Activated CD8-positive, alpha-beta memory T cell treated with anti-CD3 and anti-CD28 coated beads, Interleukin-2, amount 10 ng/mL, durations not matched to agents 7 days and 5 days (primary cell): Measurements from ENCODE around the gene FCMR. TPM values are rescaled to one million over a fixed set of nuclear protein-coding genes. Genes with fewer than 3 reads are reported as not detected.

Source experiments
- ATAC-seq: fragments of 150-1000 bp; cut with Tn5 transposase; one replicate; pipeline ENCODE4 v1.10.0; 2021; ENCODE audit warnings: moderate library complexity
- CTCF ChIA-PET: fragments of 350-600 bp; sonication (Branson Sonifier 250); formaldehyde crosslinking; loops from one replicate; lab custom pipeline; 2021; ENCODE audit warnings: antibody characterized with exemption; lab: Charles Lee
- DNase-seq: peaks from one replicate; pipeline ENCODE4 v3.0.0-alpha.2; 2020
- H3K27ac Mint-ChIP-seq: one replicate; pipeline ENCODE4 v1.8.0; 2021; ENCODE audit warnings: mild to moderate bottlenecking, mixed read lengths
- H3K27me3 Mint-ChIP-seq: one replicate; pipeline ENCODE4 v1.8.0; 2021; ENCODE audit warnings: mixed read lengths
- H3K36me3 Mint-ChIP-seq: one replicate; pipeline ENCODE4 v1.8.0; 2021; ENCODE audit warnings: mild to moderate bottlenecking, mixed read lengths
- H3K4me1 Mint-ChIP-seq: one replicate; pipeline ENCODE4 v1.8.0; 2021; ENCODE audit warnings: mixed read lengths
- H3K4me3 Mint-ChIP-seq: one replicate; pipeline ENCODE4 v1.8.0; 2021; ENCODE audit warnings: mild to moderate bottlenecking, moderate library complexity, mixed read lengths
- H3K9me3 Mint-ChIP-seq: one replicate; pipeline ENCODE4 v1.8.0; 2022; ENCODE audit warnings: low read depth, mixed read lengths
- total RNA-seq, 2 experiments: library from RNA; stranded (reverse); gene quantifications; one replicate each; pipeline ENCODE4 v1.2.3, GENCODE V29; 2021

FCMR gene
- total RNA-seq, 2 experiments from 2014 or later: 33.0 to 37.2 TPM

DNA sequence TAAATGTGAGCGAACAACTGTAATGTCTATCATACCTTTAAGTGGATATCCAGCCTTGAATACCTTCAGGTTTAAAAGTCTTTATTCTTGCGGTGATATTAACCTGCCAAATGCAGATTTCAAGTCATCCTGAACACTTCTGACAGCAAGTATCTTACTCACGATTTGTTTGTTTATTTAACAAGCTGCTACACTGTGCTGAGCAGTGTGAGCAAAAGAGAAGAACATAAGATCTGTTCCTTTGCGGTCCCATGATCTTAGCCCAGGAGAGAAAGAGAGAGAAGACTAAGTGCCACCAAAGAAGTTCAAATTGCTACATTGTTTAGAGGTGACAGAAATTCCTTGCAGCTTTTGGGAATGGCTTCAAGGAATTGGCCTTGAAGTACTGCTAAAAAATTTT lies 34.0 kb downstream of the FCMR start:
- peaks cover 21% of the 10 kb centered on the region for H3K27me3 Mint-ChIP-seq
- ATAC-seq (no peak), DNase-seq (no peak)
- H3K9me3 Mint-ChIP-seq: no peaks in the 10 kb centered on the region
- CTCF ChIA-PET: interaction anchor here (1.3 to 2.3 kb wide), 2 partner anchors 24 to 80 kb away, joined by 3 to 5 read pairs; no protein-coding TSS in a partner anchor
- peaks cover 13% of the 10 kb centered on the region for H3K4me1 Mint-ChIP-seq
- H3K4me3 Mint-ChIP-seq: no peak overlapping the region
- no peak overlapping the region for H3K27ac Mint-ChIP-seq
- H3K36me3 Mint-ChIP-seq: no peaks in the 10 kb centered on the region

DNA sequence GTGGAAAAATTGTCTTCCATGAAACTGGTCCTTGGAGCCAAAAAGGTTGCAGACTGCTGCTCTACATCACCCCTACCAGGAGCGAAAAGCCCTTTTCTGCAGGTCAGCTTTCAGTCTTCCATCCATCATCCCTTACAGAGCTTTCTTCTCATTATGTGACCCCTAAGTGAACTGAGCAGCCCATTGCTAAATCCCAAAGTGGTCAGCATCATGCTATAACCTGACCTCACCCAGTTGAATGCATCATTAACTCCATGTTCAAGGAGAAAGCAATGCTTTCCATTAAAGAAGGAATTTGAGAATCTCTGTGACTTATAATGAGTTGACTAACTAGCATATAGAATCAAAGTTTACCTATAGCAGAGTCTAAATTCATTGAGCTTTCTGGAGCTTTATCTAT lies 34.9 kb downstream of the FCMR start:
- peaks cover 13% of the 10 kb centered on the region for H3K4me1 Mint-ChIP-seq
- no peak for ATAC-seq
- peaks cover 21% of the 10 kb centered on the region for H3K27me3 Mint-ChIP-seq
- H3K9me3 Mint-ChIP-seq: no peaks in the 10 kb centered on the region
- CTCF ChIA-PET: interaction anchor here (1.0 to 2.3 kb wide), 3 partner anchors 20 to 95 kb away, joined by 3 to 5 read pairs (median 3); no protein-coding TSS in a partner anchor
- no peak overlapping the region for H3K4me3 Mint-ChIP-seq
- H3K36me3 Mint-ChIP-seq: no peaks in the 10 kb centered on the region
- DNase-seq: no peak
- H3K27ac Mint-ChIP-seq: no peak overlapping the region

DNA sequence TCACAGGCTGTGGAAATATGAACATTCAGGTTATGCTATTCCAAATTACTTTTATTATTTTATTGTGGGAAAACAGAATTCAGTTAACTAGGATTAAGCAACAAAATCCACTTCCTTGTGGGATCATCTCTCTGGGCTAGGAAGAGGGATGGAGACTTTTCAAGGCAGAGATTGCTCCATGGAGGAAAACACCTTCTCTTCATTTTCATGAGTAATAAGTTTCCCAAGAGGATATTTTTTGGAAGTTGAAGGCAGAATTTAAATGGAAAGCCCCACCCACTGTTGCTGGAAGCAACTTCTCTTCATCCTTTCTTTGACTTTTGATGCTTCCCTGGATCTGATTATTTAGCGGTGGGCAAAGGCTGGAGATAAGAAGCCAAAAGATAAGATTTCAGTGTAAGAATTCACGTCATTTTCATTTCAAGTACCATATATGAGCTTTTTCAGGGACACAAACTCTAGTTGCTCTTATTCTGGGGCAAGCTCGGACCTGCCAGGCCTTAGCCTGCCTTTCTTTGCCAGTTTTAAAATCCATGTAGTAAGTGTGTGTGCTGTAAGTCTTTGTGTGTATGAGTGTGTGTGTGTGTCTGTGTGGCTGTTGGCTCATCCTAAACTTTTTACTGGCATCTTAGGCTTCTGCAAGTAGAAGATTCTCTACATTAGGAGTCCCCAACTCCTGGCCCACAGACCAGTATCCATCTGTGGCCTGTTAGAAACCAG lies 36.2 kb downstream of the FCMR start:
- no peak overlapping the region for H3K27ac Mint-ChIP-seq
- CTCF ChIA-PET: interaction anchor here (1.4 to 2.3 kb wide), 3 partner anchors 18 to 26 kb away, joined by 3 to 8 read pairs (median 5); no protein-coding TSS in a partner anchor
- H3K27me3 Mint-ChIP-seq: peaks cover 21% of the 10 kb centered on the region
- H3K36me3 Mint-ChIP-seq: no peaks in the 10 kb centered on the region
- ATAC-seq (no peak), DNase-seq (no peak)
- H3K4me1 Mint-ChIP-seq: peaks cover 8% of the 10 kb centered on the region
- no peak overlapping the region for H3K4me3 Mint-ChIP-seq
- H3K9me3 Mint-ChIP-seq: no peaks in the 10 kb centered on the region

DNA sequence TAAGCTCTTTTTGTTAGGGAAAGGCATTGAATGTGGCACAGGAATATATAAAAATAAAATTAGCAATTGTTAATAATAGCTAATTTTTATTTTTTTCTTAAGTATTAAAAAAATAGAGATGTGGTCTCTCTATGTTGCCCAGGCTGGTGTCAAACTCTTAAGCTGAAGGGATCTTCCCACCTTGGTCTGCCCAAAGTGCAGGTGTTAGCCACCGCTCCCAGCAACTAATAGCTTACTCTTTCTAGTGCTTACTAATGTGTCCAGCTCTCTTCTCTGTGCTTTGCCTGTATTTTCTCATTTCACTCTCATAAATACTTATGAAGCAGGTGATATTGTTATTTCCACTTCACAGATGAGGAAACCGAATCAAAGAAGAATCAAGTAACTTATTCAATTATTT lies 37.9 kb downstream of the FCMR start:
- ATAC-seq (no peak), DNase-seq (no peak)
- H3K4me1 Mint-ChIP-seq: peaks cover 4% of the 10 kb centered on the region
- H3K4me3 Mint-ChIP-seq: no peak overlapping the region
- H3K27ac Mint-ChIP-seq: no peak overlapping the region
- peaks cover 5% of the 10 kb centered on the region for H3K36me3 Mint-ChIP-seq
- H3K9me3 Mint-ChIP-seq: peaks cover 6% of the 10 kb centered on the region
- CTCF ChIA-PET: interaction anchor here (0.9 to 1.9 kb wide), 6 partner anchors 22 to 220 kb away, joined by 3 to 8 read pairs (median 4); no protein-coding TSS in a partner anchor
- peaks cover 21% of the 10 kb centered on the region for H3K27me3 Mint-ChIP-seq

DNA sequence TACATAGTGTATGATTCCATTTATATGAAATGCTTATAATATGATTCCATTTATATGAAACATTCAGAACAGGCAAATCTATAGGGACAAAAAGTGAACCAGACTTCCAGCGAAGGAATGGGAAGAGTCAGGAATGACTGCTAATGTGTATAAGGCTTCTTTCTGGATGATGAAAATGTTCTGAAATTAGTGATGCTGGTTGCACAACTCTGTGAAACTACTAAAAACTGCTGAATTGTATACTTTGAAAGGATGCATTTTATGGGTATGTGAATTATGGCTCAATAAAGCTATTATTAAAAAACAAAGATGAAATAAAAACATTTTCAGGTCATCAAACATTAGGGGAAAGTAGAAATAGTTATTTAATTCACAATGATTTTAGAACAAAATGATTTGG lies 38.6 kb downstream of the FCMR start:
- DNase-seq (no peak), ATAC-seq (no peak)
- no peak overlapping the region for H3K4me3 Mint-ChIP-seq
- CTCF ChIA-PET: interaction anchor here (0.9 to 1.1 kb wide), 3 partner anchors 27 to 50 kb away, joined by 3 to 4 read pairs (median 3); no protein-coding TSS in a partner anchor
- H3K9me3 Mint-ChIP-seq: peaks cover 12% of the 10 kb centered on the region
- peaks cover 4% of the 10 kb centered on the region for H3K4me1 Mint-ChIP-seq
- peaks cover 10% of the 10 kb centered on the region for H3K36me3 Mint-ChIP-seq
- H3K27me3 Mint-ChIP-seq: peaks cover 21% of the 10 kb centered on the region
- no peak overlapping the region for H3K27ac Mint-ChIP-seq

DNA sequence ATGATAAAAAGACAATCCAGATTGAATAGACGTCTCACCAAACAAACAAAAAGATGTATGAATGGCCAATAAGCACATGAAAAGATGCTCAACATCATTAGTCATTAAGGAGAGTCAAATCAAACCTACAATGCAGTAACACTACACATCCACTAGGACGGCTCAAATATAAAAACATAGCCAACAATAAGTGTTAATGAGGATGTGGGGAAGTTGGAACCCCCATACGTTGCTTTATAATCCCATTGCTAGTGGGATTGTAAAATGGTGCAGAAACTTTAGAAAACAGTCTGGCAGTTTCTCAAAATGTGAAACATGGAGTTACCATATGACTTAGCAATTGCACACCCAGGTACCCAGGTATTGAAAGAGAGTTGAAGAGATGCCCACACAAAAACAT lies 39.2 kb downstream of the FCMR start:
- Mint-ChIP-seq H3K27me3 (peaks cover 19% of the 10 kb centered on the region), H3K9me3 (peaks cover 15% of the 10 kb centered on the region), H3K36me3 (peaks cover 12% of the 10 kb centered on the region), H3K4me3 (no peak overlapping the region), H3K27ac (no peak overlapping the region), H3K4me1 (peaks cover 4% of the 10 kb centered on the region)
- DNase-seq: no peak
- no peak for ATAC-seq
- CTCF ChIA-PET: interaction anchor here (1.1 kb wide), 1 partner anchor 26 kb away, joined by 4 read pairs; no protein-coding TSS in a partner anchor

DNA sequence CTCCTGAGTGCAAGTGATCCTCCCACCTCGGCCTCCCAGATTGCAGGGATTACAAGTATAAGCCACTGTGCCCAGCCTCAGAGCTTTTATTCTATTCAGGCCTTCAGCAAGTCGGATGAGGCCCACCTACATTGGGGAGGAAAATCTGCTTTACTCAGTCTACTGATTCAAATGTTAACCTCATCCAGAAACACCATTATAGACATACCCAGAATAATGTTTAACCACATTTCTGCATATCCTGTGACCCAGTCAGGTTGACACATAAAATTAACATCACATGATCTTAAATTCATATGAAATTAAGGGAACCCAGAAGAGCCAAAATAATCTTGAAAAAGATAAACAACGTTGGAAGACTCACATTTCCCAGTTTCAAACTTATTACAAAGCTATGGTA lies 41.4 kb downstream of the FCMR start:
- ATAC-seq (no peak), DNase-seq (no peak)
- peaks cover 30% of the 10 kb centered on the region for H3K9me3 Mint-ChIP-seq
- H3K4me3 Mint-ChIP-seq: no peak overlapping the region
- H3K27ac Mint-ChIP-seq: no peak overlapping the region
- CTCF ChIA-PET: interaction anchor here (0.8 to 1.4 kb wide), 2 partner anchors 32 to 146 kb away, joined by 3 to 8 read pairs; no protein-coding TSS in a partner anchor
- H3K4me1 Mint-ChIP-seq: peaks cover 4% of the 10 kb centered on the region
- peaks cover 18% of the 10 kb centered on the region for H3K36me3 Mint-ChIP-seq
- H3K27me3 Mint-ChIP-seq: peaks cover 11% of the 10 kb centered on the region

DNA sequence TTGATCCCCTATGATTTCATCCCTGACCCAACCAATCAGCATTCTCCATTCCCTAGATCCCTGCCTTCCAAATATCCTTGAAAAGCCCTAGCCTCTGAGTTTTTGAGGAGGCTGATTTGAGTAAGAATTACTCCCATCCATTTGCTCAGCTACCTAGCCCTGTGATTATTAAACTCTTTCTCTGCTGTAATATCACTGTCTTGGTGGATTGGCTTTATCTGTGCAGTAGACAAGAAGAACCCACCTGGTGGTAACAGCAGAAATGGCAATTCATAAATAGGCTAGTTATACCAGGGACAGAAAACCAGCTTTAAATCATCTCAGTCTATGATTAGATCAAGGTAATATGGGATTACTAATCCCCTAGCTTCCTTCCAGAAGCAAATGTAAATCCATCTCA lies 43.3 kb downstream of the FCMR start:
- H3K4me1 Mint-ChIP-seq: peaks cover 4% of the 10 kb centered on the region
- CTCF ChIA-PET: no interaction called here
- no peak overlapping the region for H3K4me3 Mint-ChIP-seq
- H3K9me3 Mint-ChIP-seq: peaks cover 32% of the 10 kb centered on the region
- DNase-seq: no peak
- no peak for ATAC-seq
- peaks cover 7% of the 10 kb centered on the region for H3K27me3 Mint-ChIP-seq
- H3K36me3 Mint-ChIP-seq: peaks cover 23% of the 10 kb centered on the region
- no peak overlapping the region for H3K27ac Mint-ChIP-seq

DNA sequence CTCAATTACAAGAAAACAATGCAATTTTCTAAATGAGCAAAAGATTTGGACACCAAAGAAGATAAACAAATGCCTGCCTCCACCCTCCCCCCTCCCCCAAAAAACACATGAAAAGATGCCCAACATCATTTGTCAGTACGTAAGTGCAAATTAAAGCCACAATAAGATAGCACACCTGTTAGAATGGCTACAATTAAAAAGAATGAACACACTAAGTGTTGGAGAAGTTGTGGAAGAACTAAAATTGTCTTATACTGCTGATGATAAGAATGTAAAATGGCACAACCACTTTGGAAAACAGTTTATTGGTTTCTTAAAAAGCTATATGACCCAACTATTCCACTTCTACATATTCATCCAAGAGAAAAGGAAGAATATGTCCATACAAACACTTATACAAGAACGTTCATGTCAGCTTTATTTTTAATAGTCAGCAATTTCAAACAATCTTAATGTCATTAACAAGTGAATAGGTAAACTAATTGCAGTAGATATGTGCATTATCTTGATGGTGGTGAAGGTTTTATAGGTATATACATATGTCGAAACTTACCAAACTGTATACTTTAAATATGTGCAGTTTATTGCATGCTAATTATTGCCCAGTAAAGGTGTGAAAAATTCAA lies 45.9 kb downstream of the FCMR start:
- Mint-ChIP-seq H3K4me3 (no peak overlapping the region), H3K27ac (no peak overlapping the region), H3K27me3 (peaks cover 9% of the 10 kb centered on the region), H3K36me3 (peaks cover 28% of the 10 kb centered on the region), H3K9me3 (peaks cover 41% of the 10 kb centered on the region), H3K4me1 (peaks cover 4% of the 10 kb centered on the region)
- CTCF ChIA-PET: no interaction called here
- no peak for ATAC-seq
- DNase-seq: no peak

DNA sequence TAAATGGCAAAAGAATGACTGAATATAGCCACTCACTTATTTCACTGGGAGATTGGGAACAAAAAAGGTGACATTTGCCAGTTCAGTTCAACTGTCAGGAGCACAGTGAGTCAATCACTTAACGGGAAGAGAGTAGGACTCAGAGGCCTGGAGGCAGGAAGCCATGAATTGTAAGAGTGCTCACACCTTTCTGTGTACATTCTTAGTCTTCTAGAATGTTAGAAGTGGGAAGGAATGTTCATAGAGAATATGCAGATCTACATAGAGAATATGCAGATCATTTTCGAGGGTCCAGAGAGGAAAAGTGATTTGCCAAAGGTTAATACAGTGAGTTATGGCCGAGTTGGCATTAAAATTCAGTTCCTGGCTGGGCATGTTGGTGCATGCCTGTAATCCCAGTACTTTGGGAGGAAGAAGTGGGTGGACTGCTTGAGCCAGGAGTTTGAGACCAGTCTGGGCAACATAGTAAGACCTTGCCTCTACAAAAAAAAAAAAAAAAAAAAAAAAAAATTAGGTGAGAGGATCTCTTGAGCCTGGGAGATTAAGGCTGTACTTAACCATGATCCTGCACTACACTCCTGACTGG lies 48.0 kb downstream of the FCMR start:
- Mint-ChIP-seq H3K9me3 (peaks cover 34% of the 10 kb centered on the region), H3K4me3 (no peak overlapping the region), H3K27me3 (peaks cover 18% of the 10 kb centered on the region), H3K27ac (no peak overlapping the region), H3K36me3 (peaks cover 24% of the 10 kb centered on the region), H3K4me1 (no peaks in the 10 kb centered on the region)
- ATAC-seq: no peak
- CTCF ChIA-PET: interaction anchor here (1.2 to 1.6 kb wide), 4 partner anchors 32 to 147 kb away, joined by 3 to 4 read pairs (median 4); no protein-coding TSS in a partner anchor
- no peak for DNase-seq

DNA sequence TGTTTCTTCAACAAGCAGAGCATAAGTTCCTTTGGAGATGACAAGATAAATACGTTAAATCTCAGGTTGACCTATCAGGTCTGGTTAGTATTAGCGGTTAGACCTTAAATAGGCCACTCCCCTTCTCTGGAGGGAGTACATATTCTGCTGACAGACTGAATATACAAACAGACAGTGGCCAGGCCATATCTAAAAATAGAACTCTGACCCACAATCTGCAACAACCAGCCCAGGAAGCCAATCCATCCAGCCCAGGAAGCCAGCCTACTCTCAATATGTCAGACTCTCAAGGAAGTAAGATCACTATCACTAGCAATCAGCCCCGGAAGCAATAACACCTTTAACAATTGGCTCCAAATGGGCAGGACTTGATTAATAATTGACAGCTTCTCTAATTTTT lies 49.6 kb downstream of the FCMR start:
- H3K27ac Mint-ChIP-seq: no peak overlapping the region
- no peaks in the 10 kb centered on the region for H3K4me1 Mint-ChIP-seq
- no peak for DNase-seq
- CTCF ChIA-PET: interaction anchor here (1.3 to 1.5 kb wide), 2 partner anchors 137 to 146 kb away, joined by 3 read pairs; no protein-coding TSS in a partner anchor
- peaks cover 23% of the 10 kb centered on the region for H3K9me3 Mint-ChIP-seq
- no peak for ATAC-seq
- H3K36me3 Mint-ChIP-seq: peaks cover 17% of the 10 kb centered on the region
- no peak overlapping the region for H3K4me3 Mint-ChIP-seq
- H3K27me3 Mint-ChIP-seq: peaks cover 31% of the 10 kb centered on the region

DNA sequence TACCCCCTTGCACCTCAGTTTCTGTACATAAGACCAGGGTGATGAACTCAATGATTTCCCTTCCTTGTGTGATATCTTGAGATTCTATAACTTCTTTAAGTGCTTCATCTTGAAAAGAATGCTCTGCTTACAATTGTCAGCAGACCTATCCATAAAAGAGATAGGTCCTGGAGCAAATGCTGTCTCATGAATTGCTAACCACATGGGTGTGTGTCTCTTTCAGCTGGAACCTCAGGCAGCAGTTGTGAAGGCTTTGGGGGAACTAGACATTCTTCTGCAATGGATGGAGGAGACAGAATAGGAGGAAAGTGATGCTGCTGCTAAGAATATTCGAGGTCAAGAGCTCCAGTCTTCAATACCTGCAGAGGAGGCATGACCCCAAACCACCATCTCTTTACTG lies 53.5 kb downstream of the FCMR start:
- peaks cover 4% of the 10 kb centered on the region for H3K4me1 Mint-ChIP-seq
- DNase-seq (no peak), ATAC-seq (no peak)
- peaks cover 4% of the 10 kb centered on the region for H3K36me3 Mint-ChIP-seq
- H3K27ac Mint-ChIP-seq: no peak overlapping the region
- no peak overlapping the region for H3K4me3 Mint-ChIP-seq
- peaks cover 46% of the 10 kb centered on the region for H3K27me3 Mint-ChIP-seq
- H3K9me3 Mint-ChIP-seq: peaks cover 8% of the 10 kb centered on the region
- CTCF ChIA-PET: interaction anchor here (1.0 kb wide), 1 partner anchor 142 kb away, joined by 3 read pairs; no protein-coding TSS in a partner anchor

DNA sequence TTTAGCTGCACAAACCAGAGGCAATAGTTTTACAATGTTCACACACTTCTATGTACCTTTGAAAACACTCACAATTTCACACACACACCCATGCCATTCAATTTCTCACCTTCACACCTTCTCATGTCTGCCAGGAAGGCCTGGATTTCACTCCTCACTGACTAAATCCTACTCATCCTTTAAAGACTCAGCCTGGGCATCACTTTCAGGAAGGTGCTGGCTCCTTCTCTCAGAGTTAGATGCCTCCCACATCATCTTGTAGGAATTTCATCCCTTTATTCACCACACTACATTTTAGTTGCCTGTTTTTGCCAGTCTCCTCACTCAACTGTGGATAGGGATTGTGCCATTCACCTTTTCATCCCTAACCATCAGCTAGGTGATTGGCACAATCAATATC lies 54.0 kb downstream of the FCMR start:
- no peak overlapping the region for H3K4me3 Mint-ChIP-seq
- peaks cover 52% of the 10 kb centered on the region for H3K27me3 Mint-ChIP-seq
- CTCF ChIA-PET: interaction anchor here (1.0 to 1.4 kb wide), 3 partner anchors 19 to 142 kb away, joined by 3 to 4 read pairs (median 3); no protein-coding TSS in a partner anchor
- peaks cover 6% of the 10 kb centered on the region for H3K9me3 Mint-ChIP-seq
- no peak overlapping the region for H3K27ac Mint-ChIP-seq
- H3K4me1 Mint-ChIP-seq: peaks cover 4% of the 10 kb centered on the region
- ATAC-seq (no peak), DNase-seq (no peak)
- peaks cover 2% of the 10 kb centered on the region for H3K36me3 Mint-ChIP-seq
